ENCODE measurements around the gene MMP8.

- TF ChIP-seq ZFP69B (tag by site-specific recombination; IDR thresholded peaks at IDR 0.05): no peak
- TF ChIP-seq ZNF223 (tag by site-specific recombination; IDR thresholded peaks at IDR 0.05): no peak
- TF ChIP-seq WT1 (tag by site-specific recombination; IDR thresholded peaks at IDR 0.05): no peak
- TF ChIP-seq CTCF (tag by site-specific recombination; IDR thresholded peaks at IDR 0.05): no peak
- TF ChIP-seq ZSCAN23 (tag by site-specific recombination; IDR thresholded peaks at IDR 0.05): no peak
- TF ChIP-seq ZNF140 (tag by site-specific recombination; IDR thresholded peaks at IDR 0.05): no peak
Measured at GRCh38 chr11:102704841-102705240, 19.9 kb downstream of the MMP8 start.

Data from HEK293 (cell line).